ENCODE measurements around the gene ACIN1.

The ACIN1 gene

GRCh38 chr14:23013054-23013748 is 81.7 kb downstream of the ACIN1 start:
- TF ChIP-seq CTCF (conservative IDR thresholded peaks at IDR 0.05; ENCODE audit: low read length) = no peak
- DNase-seq (ENCODE audit: low read depth) = no peak
- no peak overlapping the region for H3K4me3 ChIP-seq (ENCODE audit: low read length)

- H3K4me3 ChIP-seq (ENCODE audit: low read length) = peak within 1 kb of the TSS; percentile 67
- DNase-seq (ENCODE audit: low read depth) = peak; percentile 57
- TF ChIP-seq CTCF (conservative IDR thresholded peaks at IDR 0.05; ENCODE audit: low read length) = no peak
Measured at GRCh38 chr14:23009939-23010726, 84.8 kb downstream of the ACIN1 start, which contains the start of gene C14orf93. Gene C14orf93 (minus strand): TSS chr14:23010143. CDS start chr14:22999023, 11,120 bp downstream.

DNA sequence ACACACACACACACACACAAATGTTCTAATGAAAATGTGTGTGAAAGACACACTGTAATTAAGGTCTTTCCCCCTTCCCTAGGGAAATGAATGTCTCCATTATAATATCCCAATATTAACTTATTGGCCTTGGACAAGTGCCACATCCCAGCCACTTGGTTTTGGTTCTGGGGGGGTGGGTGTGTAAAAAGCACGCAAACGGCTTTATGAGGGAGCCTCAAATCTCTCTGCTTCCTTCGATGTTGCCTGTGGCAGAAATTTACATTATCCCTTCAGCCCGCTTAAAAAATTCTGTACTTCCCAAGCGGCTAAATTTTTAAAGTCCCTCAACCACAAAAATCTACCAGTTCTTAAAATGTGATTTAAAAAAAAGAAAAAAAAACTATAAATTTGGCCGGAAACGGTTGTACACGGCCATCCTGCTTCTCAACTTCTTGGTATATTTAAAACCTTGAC is 85.4 kb downstream of the ACIN1 start:
- H3K4me3 ChIP-seq (ENCODE audit: low read length) = peak overlapping the region; percentile 67
- no peak for DNase-seq (ENCODE audit: low read depth)
- TF ChIP-seq CTCF (conservative IDR thresholded peaks at IDR 0.05; ENCODE audit: low read length) = no peak

- no peak overlapping the region for H3K4me3 ChIP-seq (ENCODE audit: low read length)
- no peak for DNase-seq (ENCODE audit: low read depth)
- TF ChIP-seq CTCF (conservative IDR thresholded peaks at IDR 0.05; ENCODE audit: low read length) = no peak
Measured at GRCh38 chr14:23008831-23009230, 86.1 kb downstream of the ACIN1 start.

Data from AG10803 (cell line).